OCI-LY7 (cell line): ENCODE measurements around the gene AUNIP. TPM values are rescaled to one million over a fixed set of nuclear protein-coding genes. Genes with fewer than 3 reads are reported as not detected.

Experiments used
- BruUV-seq: library from RNA; stranded (reverse); fragments of 400-500 nt; replicated peaks from 2 replicates; lab custom pipeline; 2021; lab: Mats Ljungman, UMichigan
- CTCF ChIA-PET: fragments of 300-600 bp; sonication (Branson Sonifier 250); formaldehyde crosslinking; loops from one replicate; lab custom pipeline; 2022; ENCODE audit warnings: antibody characterized with exemption; ENCODE audit not compliant: unreplicated experiment; lab: Charles Lee
- POLR2A ChIA-PET: fragments of 300-600 bp; sonication (Branson Sonifier 250); formaldehyde crosslinking; loops from one replicate; lab custom pipeline; 2022; ENCODE audit warnings: antibody characterized with exemption; lab: Charles Lee
- DNase-seq: peaks from one replicate; pipeline ENCODE4 v3.0.0-alpha.2; 2015; ENCODE audit warnings: low spot score
- H2AFZ ChIP-seq: fragments of 200-600 bp; sonication (generic), shearing (Covaris generic); 2 replicates; pipeline ENCODE4 v1.6.1; 2014; ENCODE audit warnings: mild to moderate bottlenecking, antibody characterized with exemption, low read length, moderate library complexity
- H3K27ac ChIP-seq: fragments of 200-600 bp; sonication (generic); 2 replicates; pipeline ENCODE4 v1.5.1; 2014; ENCODE audit warnings: mixed run types, low read depth, mild to moderate bottlenecking, moderate library complexity, low read length, inconsistent platforms; ENCODE audit not compliant: poor library complexity, severe bottlenecking
- H3K36me3 ChIP-seq: fragments of 200-600 bp; sonication (generic); 2 replicates; pipeline ENCODE4 v1.6.1; 2014; ENCODE audit warnings: mild to moderate bottlenecking, antibody characterized with exemption, low read length, moderate library complexity, mixed read lengths; ENCODE audit not compliant: insufficient read depth
- H3K4me1 ChIP-seq: fragments of 200-600 bp; sonication (generic); 2 replicates; pipeline ENCODE4 v1.5.1; 2014; ENCODE audit warnings: mild to moderate bottlenecking, low read length; ENCODE audit not compliant: insufficient read depth, poor library complexity, severe bottlenecking
- H3K4me2 ChIP-seq: fragments of 200-600 bp; sonication (generic); 2 replicates; pipeline ENCODE4 v1.6.1; 2014; ENCODE audit warnings: mild to moderate bottlenecking, low read length
- H3K4me3 ChIP-seq: fragments of 200-600 bp; sonication (generic); 2 replicates; pipeline ENCODE4 v1.5.1; 2014; ENCODE audit warnings: mild to moderate bottlenecking, low read depth, low read length; ENCODE audit not compliant: poor library complexity, severe bottlenecking
- H3K79me2 ChIP-seq: fragments of 200-600 bp; sonication (generic); 2 replicates; pipeline ENCODE4 v1.6.1; 2016; ENCODE audit warnings: low read depth, mild to moderate bottlenecking, low read length, moderate library complexity, mixed read lengths; ENCODE audit not compliant: insufficient read depth
- H3K9me2 ChIP-seq: fragments of 200-600 bp; sonication (generic); 2 replicates; pipeline ENCODE4 v1.6.1; 2016; ENCODE audit warnings: mild to moderate bottlenecking, low read length, mixed read lengths; ENCODE audit not compliant: insufficient read depth
- H3K9me3 ChIP-seq: fragments of 200-600 bp; sonication (generic); 2 replicates; pipeline ENCODE4 v1.6.1; 2014; ENCODE audit warnings: mild to moderate bottlenecking, mixed run types, low read length, mixed read lengths
- H4K20me1 ChIP-seq: fragments of 200-600 bp; sonication (generic); 2 replicates; pipeline ENCODE4 v1.6.1; 2014; ENCODE audit warnings: mild to moderate bottlenecking, antibody characterized with exemption, low read length, moderate library complexity, mixed read lengths; ENCODE audit not compliant: insufficient read depth
- CTCF ChIP-seq: fragments of 200-600 bp; sonication (generic); conservative IDR thresholded peaks from 2 replicates; pipeline ENCODE4 v1.5.1; 2014; ENCODE audit warnings: mild to moderate bottlenecking, antibody characterized with exemption, low read length, moderate library complexity, mixed read lengths
- EZH2phosphoT487 ChIP-seq: fragments of 200-600 bp; sonication (generic); IDR thresholded peaks from 2 replicates; pipeline ENCODE4 v1.6.1; 2018; ENCODE audit warnings: low read depth, borderline replicate concordance, mild to moderate bottlenecking, mixed run types, antibody characterized with exemption, low read length, moderate library complexity, mixed read lengths
- intact Hi-C: fragments of 100-400 bp; cut with micrococcal nuclease; formaldehyde crosslinking; loops from one replicate; pipeline ENCODE4 v1.10.0; 2022; ENCODE audit not compliant: unreplicated experiment
- total RNA-seq, 2 experiments: library from RNA; depleted of rRNA in 1 of 2; stranded (reverse); fragments of >200 nt in 1 of 2; shearing (Covaris generic) in 1 of 2; gene quantifications; 2 replicates each; pipeline ENCODE4 v1.2.3, GENCODE V29; 2014 to 2022

Gene AUNIP
- total RNA-seq, 2 experiments from 2014 or later = 15.1 to 21.5 TPM

GRCh38 chr1:25862785-25863485, 3.7 kb upstream of the AUNIP start:
- no TSS peak for BruUV-seq
- TF ChIP-seq EZH2phosphoT487 = no peak
- TF ChIP-seq CTCF = no peak
- Histone ChIP-seq H3K9me2 (no peaks in the 10 kb centered on the region), H3K79me2 (peaks cover 11% of the 10 kb centered on the region; the same call in 1 of the 2 replicates), H3K4me3 (no peak overlapping the region), H3K9me3 (no peaks in the 10 kb centered on the region), H2AFZ (no peak overlapping the region), H4K20me1 (no peaks in the 10 kb centered on the region), H3K4me1 (peaks cover 10% of the 10 kb centered on the region), H3K36me3 (no peaks in the 10 kb centered on the region), H3K27ac (no peak overlapping the region), H3K4me2 (no peak overlapping the region)
- intact Hi-C loops = no loop called here
- CTCF ChIA-PET = interaction anchor here (1.0 kb wide), 1 partner anchor 33 kb away, joined by 3 read pairs; no protein-coding TSS in a partner anchor
- POLR2A ChIA-PET = no interaction called here
- no peak for DNase-seq

GRCh38 chr1:25861316-25862286, 2.3 kb upstream of the AUNIP start:
- Histone ChIP-seq H3K79me2 (peaks cover 21% of the 10 kb centered on the region; the same call in 1 of the 2 replicates), H3K9me3 (no peaks in the 10 kb centered on the region), H3K4me1 (peaks cover 10% of the 10 kb centered on the region), H2AFZ (no peak overlapping the region), H4K20me1 (no peaks in the 10 kb centered on the region), H3K4me2 (no peak overlapping the region), H3K36me3 (no peaks in the 10 kb centered on the region), H3K4me3 (no peak overlapping the region), H3K9me2 (no peaks in the 10 kb centered on the region), H3K27ac (no peak overlapping the region)
- TF ChIP-seq EZH2phosphoT487 (no peak), CTCF (no peak)
- intact Hi-C loops = no loop called here
- POLR2A ChIA-PET = interaction anchor here (0.7 kb wide), 1 partner anchor 49 kb away, joined by 3 read pairs; no protein-coding TSS in a partner anchor
- DNase-seq = no peak
- no TSS peak for BruUV-seq
- CTCF ChIA-PET = no interaction called here
